K562 (cell line): Measurements from ENCODE around the gene ARFGEF3.

Experiments used
- CHD2 ChIP-seq: IDR thresholded peaks from 2 replicates; pipeline ENCODE4 v1.6.1; 2011; ENCODE audit warnings: low read depth, low read length
- HNRNPL ChIP-seq: fragments of 200-400 bp; formaldehyde crosslinking; IDR thresholded peaks from 2 replicates; pipeline ENCODE4 v1.6.1; 2017; ENCODE audit warnings: low read depth, mild to moderate bottlenecking, low read length
- SAFB2 ChIP-seq: fragments of 200-400 bp; formaldehyde crosslinking; IDR thresholded peaks from 2 replicates; pipeline ENCODE4 v1.6.1; 2018; ENCODE audit warnings: borderline replicate concordance, low read length, low read depth, moderate library complexity; ENCODE audit not compliant: severe bottlenecking
- ZNF12 ChIP-seq: sonication (generic); formaldehyde crosslinking; IDR thresholded peaks from 2 replicates; pipeline ENCODE4 v1.4.0; 2020; ENCODE audit warnings: mild to moderate bottlenecking, missing genetic modification reagents
- TF ChIP-seq, protein P1 (sequence below), 2 experiments: fragments of 450-650 bp; IDR thresholded peaks; 2 replicates each; pipeline ENCODE4 v1.6.1; 2016; ENCODE audit warnings: mild to moderate bottlenecking in 2 of 2, borderline replicate concordance in 1 of 2, low read depth in 1 of 2, moderate library complexity in 1 of 2
- TF ChIP-seq, protein P2 (sequence below): fragments of 450-650 bp; IDR thresholded peaks from 2 replicates; pipeline ENCODE4 v1.6.1; 2018; ENCODE audit not compliant: partially characterized antibody
- TF ChIP-seq, protein P3 (sequence below), 3 experiments: IDR thresholded peaks in 2 of 3; conservative IDR thresholded peaks in 1 of 3; 2 replicates each; pipeline ENCODE4 v1.5.1; 2011 to 2012; ENCODE audit warnings: low read length in 3 of 3, mild to moderate bottlenecking in 3 of 3, control low read depth in 2 of 3, improper control_type of control experiment in 1 of 3, inconsistent platforms in 1 of 3, low read depth in 1 of 3, mixed read lengths in 1 of 3, moderate library complexity in 1 of 3; ENCODE audit not compliant: insufficient read depth in 2 of 3
- TF ChIP-seq, protein P4 (sequence below): sonication (generic); formaldehyde crosslinking; IDR thresholded peaks from 2 replicates; pipeline ENCODE4 v1.8.0; 2023; ENCODE audit warnings: missing genetic modification reagents, mild to moderate bottlenecking, borderline replicate concordance

DNA sequence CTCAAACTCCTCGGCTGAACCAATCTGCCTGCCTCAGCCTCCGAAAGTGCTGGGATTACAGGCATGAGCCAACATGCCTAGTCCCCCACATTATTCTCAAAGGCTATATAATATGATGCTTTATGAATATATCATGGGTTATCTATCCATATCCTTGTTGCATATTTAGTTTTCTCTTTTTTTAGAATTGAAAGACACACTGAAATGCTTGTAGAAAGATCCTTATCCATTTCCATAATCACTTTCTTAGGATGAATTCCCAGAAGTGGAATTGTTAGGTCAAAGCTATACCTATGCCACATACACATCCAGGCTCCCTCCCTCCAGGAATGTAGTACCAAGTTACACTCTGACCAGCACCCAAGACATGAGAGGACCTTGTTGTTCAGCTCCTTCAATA lies 2.5 kb upstream of the ARFGEF3 start:
- TF ChIP-seq HNRNPL, result no peak
- TF ChIP-seq, protein P1, sequence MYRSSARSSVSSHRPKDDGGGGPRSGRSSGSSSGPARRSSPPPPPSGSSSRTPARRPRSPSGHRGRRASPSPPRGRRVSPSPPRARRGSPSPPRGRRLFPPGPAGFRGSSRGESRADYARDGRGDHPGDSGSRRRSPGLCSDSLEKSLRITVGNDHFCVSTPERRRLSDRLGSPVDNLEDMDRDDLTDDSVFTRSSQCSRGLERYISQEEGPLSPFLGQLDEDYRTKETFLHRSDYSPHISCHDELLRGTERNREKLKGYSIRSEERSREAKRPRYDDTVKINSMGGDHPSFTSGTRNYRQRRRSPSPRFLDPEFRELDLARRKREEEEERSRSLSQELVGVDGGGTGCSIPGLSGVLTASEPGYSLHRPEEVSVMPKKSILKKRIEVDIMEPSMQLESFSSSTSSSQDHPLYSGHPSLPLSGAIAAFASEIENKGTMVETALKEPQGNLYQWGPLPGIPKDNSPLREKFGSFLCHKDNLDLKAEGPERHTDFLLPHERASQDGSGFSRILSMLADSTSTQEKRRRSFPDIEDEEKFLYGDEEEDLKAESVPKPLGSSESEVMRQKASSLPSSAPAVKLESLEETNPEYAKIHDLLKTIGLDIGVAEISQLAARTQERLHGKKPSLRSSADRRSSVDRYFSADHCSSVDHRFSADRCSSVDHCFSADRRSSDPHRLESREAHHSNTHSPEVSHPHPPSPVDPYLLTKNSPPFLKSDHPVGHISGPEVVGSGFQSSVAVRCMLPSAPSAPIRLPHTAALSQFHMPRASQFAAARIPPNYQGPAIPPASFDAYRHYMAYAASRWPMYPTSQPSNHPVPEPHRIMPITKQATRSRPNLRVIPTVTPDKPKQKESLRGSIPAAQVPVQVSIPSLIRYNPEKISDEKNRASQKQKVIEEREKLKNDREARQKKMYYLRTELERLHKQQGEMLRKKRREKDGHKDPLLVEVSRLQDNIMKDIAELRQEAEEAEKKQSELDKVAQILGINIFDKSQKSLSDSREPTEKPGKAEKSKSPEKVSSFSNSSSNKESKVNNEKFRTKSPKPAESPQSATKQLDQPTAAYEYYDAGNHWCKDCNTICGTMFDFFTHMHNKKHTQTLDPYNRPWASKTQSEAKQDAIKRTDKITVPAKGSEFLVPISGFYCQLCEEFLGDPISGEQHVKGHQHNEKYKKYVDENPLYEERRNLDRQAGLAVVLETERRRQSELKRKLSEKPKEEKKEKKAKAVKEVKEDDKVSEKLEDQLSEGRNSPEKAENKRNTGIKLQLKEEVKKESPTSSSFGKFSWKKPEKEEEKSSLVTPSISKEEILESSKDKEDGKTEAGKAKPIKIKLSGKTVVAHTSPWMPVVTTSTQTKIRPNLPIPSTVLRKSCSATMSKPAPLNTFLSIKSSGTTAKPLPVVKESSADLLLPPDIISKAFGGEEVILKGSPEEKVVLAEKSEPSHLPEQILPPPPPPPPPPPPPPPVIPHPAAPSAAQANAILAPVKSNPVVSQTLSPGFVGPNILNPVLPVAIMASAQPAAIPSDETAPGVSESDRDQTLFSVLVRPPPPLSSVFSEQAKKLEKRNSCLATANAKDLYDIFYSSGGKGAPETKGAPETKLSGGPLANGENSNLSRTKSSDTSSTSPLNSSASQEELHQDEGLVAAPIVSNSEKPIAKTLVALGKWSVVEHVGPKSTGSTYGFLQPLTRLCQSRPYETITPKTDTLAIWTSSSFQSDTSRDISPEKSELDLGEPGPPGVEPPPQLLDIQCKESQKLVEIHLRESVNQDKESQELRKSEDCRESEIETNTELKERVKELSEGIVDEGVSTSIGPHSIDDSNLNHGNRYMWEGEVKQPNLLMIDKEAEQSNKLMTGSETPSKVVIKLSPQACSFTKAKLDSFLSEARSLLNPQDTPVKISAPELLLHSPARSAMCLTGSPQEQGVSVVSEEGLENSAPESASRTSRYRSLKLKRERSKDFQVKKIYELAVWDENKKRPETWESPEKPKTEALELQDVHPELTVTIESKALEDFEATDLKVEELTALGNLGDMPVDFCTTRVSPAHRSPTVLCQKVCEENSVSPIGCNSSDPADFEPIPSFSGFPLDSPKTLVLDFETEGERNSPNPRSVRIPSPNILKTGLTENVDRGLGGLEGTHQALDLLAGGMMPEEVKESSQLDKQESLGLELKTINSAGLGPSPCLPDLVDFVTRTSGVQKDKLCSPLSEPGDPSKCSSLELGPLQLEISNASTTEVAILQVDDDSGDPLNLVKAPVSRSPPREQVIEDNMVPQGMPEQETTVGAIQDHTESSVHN (IDR thresholded peaks at IDR 0.05; ENCODE audit: borderline replicate concordance in 1 of 2, low read depth in 1 of 2), result no peak
- TF ChIP-seq ZNF12 (CRISPR knock-in tag), result no peak
- TF ChIP-seq SAFB2, result no peak
- TF ChIP-seq, protein P2, sequence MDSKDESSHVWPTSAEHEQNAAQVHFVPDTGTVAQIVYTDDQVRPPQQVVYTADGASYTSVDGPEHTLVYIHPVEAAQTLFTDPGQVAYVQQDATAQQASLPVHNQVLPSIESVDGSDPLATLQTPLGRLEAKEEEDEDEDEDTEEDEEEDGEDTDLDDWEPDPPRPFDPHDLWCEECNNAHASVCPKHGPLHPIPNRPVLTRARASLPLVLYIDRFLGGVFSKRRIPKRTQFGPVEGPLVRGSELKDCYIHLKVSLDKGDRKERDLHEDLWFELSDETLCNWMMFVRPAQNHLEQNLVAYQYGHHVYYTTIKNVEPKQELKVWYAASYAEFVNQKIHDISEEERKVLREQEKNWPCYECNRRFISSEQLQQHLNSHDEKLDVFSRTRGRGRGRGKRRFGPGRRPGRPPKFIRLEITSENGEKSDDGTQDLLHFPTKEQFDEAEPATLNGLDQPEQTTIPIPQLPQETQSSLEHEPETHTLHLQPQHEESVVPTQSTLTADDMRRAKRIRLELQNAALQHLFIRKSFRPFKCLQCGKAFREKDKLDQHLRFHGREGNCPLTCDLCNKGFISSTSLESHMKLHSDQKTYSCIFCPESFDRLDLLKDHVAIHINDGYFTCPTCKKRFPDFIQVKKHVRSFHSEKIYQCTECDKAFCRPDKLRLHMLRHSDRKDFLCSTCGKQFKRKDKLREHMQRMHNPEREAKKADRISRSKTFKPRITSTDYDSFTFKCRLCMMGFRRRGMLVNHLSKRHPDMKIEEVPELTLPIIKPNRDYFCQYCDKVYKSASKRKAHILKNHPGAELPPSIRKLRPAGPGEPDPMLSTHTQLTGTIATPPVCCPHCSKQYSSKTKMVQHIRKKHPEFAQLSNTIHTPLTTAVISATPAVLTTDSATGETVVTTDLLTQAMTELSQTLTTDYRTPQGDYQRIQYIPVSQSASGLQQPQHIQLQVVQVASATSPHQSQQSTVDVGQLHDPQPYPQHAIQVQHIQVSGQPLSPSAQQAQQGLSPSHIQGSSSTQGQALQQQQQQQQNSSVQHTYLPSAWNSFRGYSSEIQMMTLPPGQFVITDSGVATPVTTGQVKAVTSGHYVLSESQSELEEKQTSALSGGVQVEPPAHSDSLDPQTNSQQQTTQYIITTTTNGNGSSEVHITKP, result no peak
- no peak for TF ChIP-seq CHD2
- TF ChIP-seq, protein P3, sequence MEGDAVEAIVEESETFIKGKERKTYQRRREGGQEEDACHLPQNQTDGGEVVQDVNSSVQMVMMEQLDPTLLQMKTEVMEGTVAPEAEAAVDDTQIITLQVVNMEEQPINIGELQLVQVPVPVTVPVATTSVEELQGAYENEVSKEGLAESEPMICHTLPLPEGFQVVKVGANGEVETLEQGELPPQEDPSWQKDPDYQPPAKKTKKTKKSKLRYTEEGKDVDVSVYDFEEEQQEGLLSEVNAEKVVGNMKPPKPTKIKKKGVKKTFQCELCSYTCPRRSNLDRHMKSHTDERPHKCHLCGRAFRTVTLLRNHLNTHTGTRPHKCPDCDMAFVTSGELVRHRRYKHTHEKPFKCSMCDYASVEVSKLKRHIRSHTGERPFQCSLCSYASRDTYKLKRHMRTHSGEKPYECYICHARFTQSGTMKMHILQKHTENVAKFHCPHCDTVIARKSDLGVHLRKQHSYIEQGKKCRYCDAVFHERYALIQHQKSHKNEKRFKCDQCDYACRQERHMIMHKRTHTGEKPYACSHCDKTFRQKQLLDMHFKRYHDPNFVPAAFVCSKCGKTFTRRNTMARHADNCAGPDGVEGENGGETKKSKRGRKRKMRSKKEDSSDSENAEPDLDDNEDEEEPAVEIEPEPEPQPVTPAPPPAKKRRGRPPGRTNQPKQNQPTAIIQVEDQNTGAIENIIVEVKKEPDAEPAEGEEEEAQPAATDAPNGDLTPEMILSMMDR (IDR thresholded peaks at IDR 0.05 in 2 of 3, conservative IDR thresholded peaks at IDR 0.05 in 1 of 3; ENCODE audit: insufficient read depth in 2 of 3, low read depth in 1 of 3, low read length in 3 of 3), result no peak
- TF ChIP-seq, protein P4, sequence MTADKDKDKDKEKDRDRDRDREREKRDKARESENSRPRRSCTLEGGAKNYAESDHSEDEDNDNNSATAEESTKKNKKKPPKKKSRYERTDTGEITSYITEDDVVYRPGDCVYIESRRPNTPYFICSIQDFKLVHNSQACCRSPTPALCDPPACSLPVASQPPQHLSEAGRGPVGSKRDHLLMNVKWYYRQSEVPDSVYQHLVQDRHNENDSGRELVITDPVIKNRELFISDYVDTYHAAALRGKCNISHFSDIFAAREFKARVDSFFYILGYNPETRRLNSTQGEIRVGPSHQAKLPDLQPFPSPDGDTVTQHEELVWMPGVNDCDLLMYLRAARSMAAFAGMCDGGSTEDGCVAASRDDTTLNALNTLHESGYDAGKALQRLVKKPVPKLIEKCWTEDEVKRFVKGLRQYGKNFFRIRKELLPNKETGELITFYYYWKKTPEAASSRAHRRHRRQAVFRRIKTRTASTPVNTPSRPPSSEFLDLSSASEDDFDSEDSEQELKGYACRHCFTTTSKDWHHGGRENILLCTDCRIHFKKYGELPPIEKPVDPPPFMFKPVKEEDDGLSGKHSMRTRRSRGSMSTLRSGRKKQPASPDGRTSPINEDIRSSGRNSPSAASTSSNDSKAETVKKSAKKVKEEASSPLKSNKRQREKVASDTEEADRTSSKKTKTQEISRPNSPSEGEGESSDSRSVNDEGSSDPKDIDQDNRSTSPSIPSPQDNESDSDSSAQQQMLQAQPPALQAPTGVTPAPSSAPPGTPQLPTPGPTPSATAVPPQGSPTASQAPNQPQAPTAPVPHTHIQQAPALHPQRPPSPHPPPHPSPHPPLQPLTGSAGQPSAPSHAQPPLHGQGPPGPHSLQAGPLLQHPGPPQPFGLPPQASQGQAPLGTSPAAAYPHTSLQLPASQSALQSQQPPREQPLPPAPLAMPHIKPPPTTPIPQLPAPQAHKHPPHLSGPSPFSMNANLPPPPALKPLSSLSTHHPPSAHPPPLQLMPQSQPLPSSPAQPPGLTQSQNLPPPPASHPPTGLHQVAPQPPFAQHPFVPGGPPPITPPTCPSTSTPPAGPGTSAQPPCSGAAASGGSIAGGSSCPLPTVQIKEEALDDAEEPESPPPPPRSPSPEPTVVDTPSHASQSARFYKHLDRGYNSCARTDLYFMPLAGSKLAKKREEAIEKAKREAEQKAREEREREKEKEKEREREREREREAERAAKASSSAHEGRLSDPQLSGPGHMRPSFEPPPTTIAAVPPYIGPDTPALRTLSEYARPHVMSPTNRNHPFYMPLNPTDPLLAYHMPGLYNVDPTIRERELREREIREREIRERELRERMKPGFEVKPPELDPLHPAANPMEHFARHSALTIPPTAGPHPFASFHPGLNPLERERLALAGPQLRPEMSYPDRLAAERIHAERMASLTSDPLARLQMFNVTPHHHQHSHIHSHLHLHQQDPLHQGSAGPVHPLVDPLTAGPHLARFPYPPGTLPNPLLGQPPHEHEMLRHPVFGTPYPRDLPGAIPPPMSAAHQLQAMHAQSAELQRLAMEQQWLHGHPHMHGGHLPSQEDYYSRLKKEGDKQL (CRISPR knock-in tag), result no peak
